ENCODE measurements around the gene ZGRF1.

GRCh38 chr4:112594993-112595392, 41.7 kb downstream of the ZGRF1 start:
- no peak for TF ChIP-seq EZH2 (IDR thresholded peaks at IDR 0.05; ENCODE audit: insufficient read depth, poor library complexity, severe bottlenecking)
- no peak for TF ChIP-seq EZH2phosphoT487 (IDR thresholded peaks at IDR 0.05; ENCODE audit: insufficient read depth, low read depth)
